ENCODE results near the gene CACNB2. TPM values are rescaled to one million over a fixed set of nuclear protein-coding genes. Genes with fewer than 3 reads are reported as not detected.
A peak's percentile ranks its signal among the peaks of the same experiment; 100 is the strongest.

CACNB2 gene
- total RNA-seq, 1 experiment from 2014 or later = 0.07 TPM

DNA sequence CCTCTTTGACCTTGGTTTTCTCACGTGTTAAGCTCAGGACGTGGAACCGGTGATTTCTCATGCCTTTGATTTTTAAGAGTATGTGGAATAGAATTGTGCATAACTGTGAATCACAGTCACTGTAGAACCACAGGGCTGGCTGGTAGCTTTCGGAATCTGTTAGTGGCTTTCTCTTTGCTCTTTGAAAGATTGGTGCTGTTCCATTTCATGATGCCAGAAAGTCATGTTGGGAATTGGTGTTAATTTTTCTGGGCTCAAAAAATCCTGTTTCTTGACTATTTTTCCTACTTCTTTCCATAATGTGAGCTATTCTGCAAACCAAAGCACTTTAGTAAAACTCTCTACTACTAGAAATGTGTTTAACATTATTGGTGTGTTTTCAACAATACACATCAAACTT is 73.0 kb downstream of the CACNB2 start:
- Histone ChIP-seq H3K79me2 (ENCODE audit: low read length) (no peaks in the 10 kb centered on the region), H2AFZ (ENCODE audit: low read length) (no peak overlapping the region), H3K4me1 (ENCODE audit: insufficient read depth, low read length) (no peaks in the 10 kb centered on the region), H3K4me2 (ENCODE audit: low read length) (no peak overlapping the region), H3K4me3 (ENCODE audit: low read length) (no peak overlapping the region), H3K9me2 (replicated peaks; ENCODE audit: low read length) (no peaks in the 10 kb centered on the region), H3K9me3 (ENCODE audit: low read length) (no peaks in the 10 kb centered on the region), H3K27me3 (ENCODE audit: low read length) (no peaks in the 10 kb centered on the region), H4K20me1 (ENCODE audit: low read length) (no peaks in the 10 kb centered on the region), H3K27ac (ENCODE audit: low read length) (no peak overlapping the region), H3K36me3 (ENCODE audit: low read depth, low read length) (no peaks in the 10 kb centered on the region), H3K9ac (ENCODE audit: low read length) (no peak overlapping the region), H3F3A (ENCODE audit: low read length, unreplicated experiment) (no peaks in the 10 kb centered on the region)
- ChIA-PET CTCF (no interaction called here), POLR2A (ENCODE audit: unreplicated experiment) (no interaction called here)
- no TSS peak for BruUV-seq (replicated peaks)
- DNase-seq (no peak), ATAC-seq (no peak)
- TF ChIP-seq, protein P1, sequence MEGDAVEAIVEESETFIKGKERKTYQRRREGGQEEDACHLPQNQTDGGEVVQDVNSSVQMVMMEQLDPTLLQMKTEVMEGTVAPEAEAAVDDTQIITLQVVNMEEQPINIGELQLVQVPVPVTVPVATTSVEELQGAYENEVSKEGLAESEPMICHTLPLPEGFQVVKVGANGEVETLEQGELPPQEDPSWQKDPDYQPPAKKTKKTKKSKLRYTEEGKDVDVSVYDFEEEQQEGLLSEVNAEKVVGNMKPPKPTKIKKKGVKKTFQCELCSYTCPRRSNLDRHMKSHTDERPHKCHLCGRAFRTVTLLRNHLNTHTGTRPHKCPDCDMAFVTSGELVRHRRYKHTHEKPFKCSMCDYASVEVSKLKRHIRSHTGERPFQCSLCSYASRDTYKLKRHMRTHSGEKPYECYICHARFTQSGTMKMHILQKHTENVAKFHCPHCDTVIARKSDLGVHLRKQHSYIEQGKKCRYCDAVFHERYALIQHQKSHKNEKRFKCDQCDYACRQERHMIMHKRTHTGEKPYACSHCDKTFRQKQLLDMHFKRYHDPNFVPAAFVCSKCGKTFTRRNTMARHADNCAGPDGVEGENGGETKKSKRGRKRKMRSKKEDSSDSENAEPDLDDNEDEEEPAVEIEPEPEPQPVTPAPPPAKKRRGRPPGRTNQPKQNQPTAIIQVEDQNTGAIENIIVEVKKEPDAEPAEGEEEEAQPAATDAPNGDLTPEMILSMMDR (conservative IDR thresholded peaks at IDR 0.05; ENCODE audit: low read depth, low read length) = no peak
- TF ChIP-seq EZH2 (IDR thresholded peaks at IDR 0.05; ENCODE audit: low read length, unreplicated experiment) (no peak), EZH2phosphoT487 (IDR thresholded peaks at IDR 0.05; ENCODE audit: borderline replicate concordance, low read length) (no peak)
- intact Hi-C loops (cut with micrococcal nuclease) = no loop called here

DNA sequence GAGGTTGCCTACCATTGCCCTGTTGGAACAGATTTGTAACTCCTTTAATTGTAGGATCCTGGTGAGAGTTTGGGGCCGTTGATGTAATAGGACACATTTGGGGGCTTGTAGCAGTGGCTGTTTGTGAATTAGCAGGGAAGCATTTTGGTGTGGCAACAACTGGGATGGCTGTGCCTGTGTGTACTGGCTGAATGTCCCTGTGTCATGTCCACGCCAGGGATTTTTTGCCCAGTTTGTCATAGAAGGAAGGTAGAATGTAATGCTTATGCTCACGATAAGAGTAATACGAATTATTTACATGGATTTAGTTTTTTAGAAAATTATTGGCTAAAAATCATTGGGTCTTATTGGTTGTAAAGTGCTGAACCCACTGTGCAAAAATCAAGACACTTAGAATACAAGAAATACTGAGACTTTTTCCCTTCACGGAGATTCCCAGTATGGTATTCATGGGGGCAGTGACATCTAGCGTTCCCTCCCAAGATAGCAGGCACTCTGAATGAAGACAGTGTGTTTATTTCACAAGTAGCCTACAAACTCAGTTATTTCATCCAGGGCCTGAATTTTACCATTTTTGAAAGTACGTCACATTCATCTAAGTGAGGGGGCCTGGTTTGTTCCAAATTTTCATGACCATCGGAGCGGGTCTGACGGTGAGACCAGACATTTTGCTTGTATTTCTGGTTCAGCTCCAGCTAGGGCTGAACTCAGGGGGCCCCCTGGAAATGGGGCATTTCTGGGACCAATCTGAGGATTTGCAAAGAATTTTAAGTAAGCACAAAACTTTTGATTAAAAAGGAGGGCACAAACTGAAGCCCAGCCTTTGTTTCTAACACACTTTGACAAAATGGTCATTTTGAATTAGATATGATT is 74.7 kb downstream of the CACNB2 start:
- Histone ChIP-seq H3K9me2 (replicated peaks; ENCODE audit: low read length) (no peaks in the 10 kb centered on the region), H4K20me1 (ENCODE audit: low read length) (no peaks in the 10 kb centered on the region), H3K9me3 (ENCODE audit: low read length) (no peaks in the 10 kb centered on the region), H3K9ac (ENCODE audit: low read length) (no peak overlapping the region), H3K4me2 (ENCODE audit: low read length) (no peak overlapping the region), H3K4me1 (ENCODE audit: insufficient read depth, low read length) (no peaks in the 10 kb centered on the region), H2AFZ (ENCODE audit: low read length) (no peak overlapping the region), H3K27me3 (ENCODE audit: low read length) (no peaks in the 10 kb centered on the region), H3K27ac (ENCODE audit: low read length) (no peak overlapping the region), H3K79me2 (ENCODE audit: low read length) (no peaks in the 10 kb centered on the region), H3K4me3 (ENCODE audit: low read length) (no peak overlapping the region), H3F3A (ENCODE audit: low read length, unreplicated experiment) (no peaks in the 10 kb centered on the region), H3K36me3 (ENCODE audit: low read depth, low read length) (no peaks in the 10 kb centered on the region)
- CTCF ChIA-PET = interaction anchor here (0.6 kb wide), 1 partner anchor 141 kb away, joined by 4 read pairs; no protein-coding TSS in a partner anchor
- POLR2A ChIA-PET (ENCODE audit: unreplicated experiment) = no interaction called here
- ATAC-seq (peak; percentile 46; the same call in 1 of the 2 replicates), DNase-seq (peak; percentile 50)
- intact Hi-C loops (cut with micrococcal nuclease) = loop anchor here (5.0 kb wide), 2 partner anchors 303 to 368 kb away; no protein-coding TSS in a partner anchor
- no peak for TF ChIP-seq EZH2 (IDR thresholded peaks at IDR 0.05; ENCODE audit: low read length, unreplicated experiment)
- TF ChIP-seq, protein P1 (conservative IDR thresholded peaks at IDR 0.05; ENCODE audit: low read depth, low read length) = peak; percentile 73
- BruUV-seq (replicated peaks) = no TSS peak

DNA sequence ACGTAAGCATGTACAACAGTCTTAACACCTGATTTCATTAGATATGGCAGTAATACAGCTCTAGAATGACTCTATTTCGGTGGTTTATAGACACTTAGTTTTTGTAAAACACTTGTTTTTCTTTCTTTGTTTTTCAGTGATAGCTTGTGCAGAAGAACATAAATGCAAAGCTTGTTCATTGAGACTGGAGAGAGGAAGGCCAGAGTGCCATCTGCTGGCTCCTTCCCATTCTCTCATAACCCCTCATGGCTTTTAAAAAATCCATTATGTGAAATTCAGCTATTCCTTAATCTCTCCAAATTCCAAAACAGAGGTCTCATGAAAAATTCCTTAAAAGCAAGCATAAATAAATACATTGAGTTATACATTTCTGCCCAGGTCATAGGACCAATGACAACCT is 76.3 kb downstream of the CACNB2 start:
- ChIA-PET CTCF (interaction anchor here (0.5 to 1.1 kb wide), 2 partner anchors 301 to 347 kb away, joined by 3 read pairs; no protein-coding TSS in a partner anchor), POLR2A (ENCODE audit: unreplicated experiment) (no interaction called here)
- no TSS peak for BruUV-seq (replicated peaks)
- Histone ChIP-seq H3K79me2 (ENCODE audit: low read length) (no peaks in the 10 kb centered on the region), H3K9me2 (replicated peaks; ENCODE audit: low read length) (no peaks in the 10 kb centered on the region), H2AFZ (ENCODE audit: low read length) (no peak overlapping the region), H3K4me3 (ENCODE audit: low read length) (no peak overlapping the region), H3K27ac (ENCODE audit: low read length) (no peak overlapping the region), H3K9me3 (ENCODE audit: low read length) (no peaks in the 10 kb centered on the region), H3K27me3 (ENCODE audit: low read length) (no peaks in the 10 kb centered on the region), H3K9ac (ENCODE audit: low read length) (no peak overlapping the region), H3F3A (ENCODE audit: low read length, unreplicated experiment) (no peaks in the 10 kb centered on the region), H3K4me2 (ENCODE audit: low read length) (no peak overlapping the region), H4K20me1 (ENCODE audit: low read length) (no peaks in the 10 kb centered on the region), H3K36me3 (ENCODE audit: low read depth, low read length) (no peaks in the 10 kb centered on the region), H3K4me1 (ENCODE audit: insufficient read depth, low read length) (no peaks in the 10 kb centered on the region)
- ATAC-seq (no peak), DNase-seq (peak; percentile 45)
- TF ChIP-seq EZH2phosphoT487 (IDR thresholded peaks at IDR 0.05; ENCODE audit: borderline replicate concordance, low read length) (no peak), EZH2 (IDR thresholded peaks at IDR 0.05; ENCODE audit: low read length, unreplicated experiment) (no peak)
- TF ChIP-seq, protein P1 (conservative IDR thresholded peaks at IDR 0.05; ENCODE audit: low read depth, low read length) = peak; percentile 62
- intact Hi-C loops (cut with micrococcal nuclease) = loop anchor here (5.0 kb wide), 2 partner anchors 304 to 369 kb away; no protein-coding TSS in a partner anchor
